Measurements from ENCODE around the gene DLX3.

Gene DLX3

GRCh38 chr17:49997301-49997650 is 2.3 kb upstream of the DLX3 start:
- H3K27ac Mint-ChIP-seq = no peak overlapping the region
- no peak for DNase-seq
- no peaks in the 10 kb centered on the region for H3K9me3 Mint-ChIP-seq
- peak overlapping the region; percentile 48 for H3K4me3 Mint-ChIP-seq
- no peaks in the 10 kb centered on the region for H3K36me3 Mint-ChIP-seq (ENCODE audit: low read depth)
- peaks cover 31% of the 10 kb centered on the region for H3K4me1 Mint-ChIP-seq
- peaks cover 96% of the 10 kb centered on the region for H3K27me3 Mint-ChIP-seq (ENCODE audit: low read depth, poor library complexity)
- no peak for TF ChIP-seq CTCF (IDR thresholded peaks at IDR 0.05)

- Mint-ChIP-seq H3K4me1 (peaks cover 31% of the 10 kb centered on the region), H3K9me3 (no peaks in the 10 kb centered on the region), H3K36me3 (ENCODE audit: low read depth) (no peaks in the 10 kb centered on the region), H3K4me3 (peak overlapping the region; percentile 58), H3K27me3 (ENCODE audit: low read depth, poor library complexity) (peaks cover 96% of the 10 kb centered on the region), H3K27ac (no peak overlapping the region)
- peak; percentile 98 for TF ChIP-seq CTCF (IDR thresholded peaks at IDR 0.05)
- DNase-seq = peak; percentile 93
Measured at GRCh38 chr17:49996495-49997300, 1.7 kb upstream of the DLX3 start.

- no peaks in the 10 kb centered on the region for H3K36me3 Mint-ChIP-seq (ENCODE audit: low read depth)
- no peaks in the 10 kb centered on the region for H3K9me3 Mint-ChIP-seq
- DNase-seq = no peak
- H3K27me3 Mint-ChIP-seq (ENCODE audit: low read depth, poor library complexity) = peaks cover 96% of the 10 kb centered on the region
- no peak overlapping the region for H3K27ac Mint-ChIP-seq
- peaks cover 31% of the 10 kb centered on the region for H3K4me1 Mint-ChIP-seq
- no peak for TF ChIP-seq CTCF (IDR thresholded peaks at IDR 0.05)
- peak overlapping the region; percentile 58 for H3K4me3 Mint-ChIP-seq
Measured at GRCh38 chr17:49996121-49996494, 1.1 kb upstream of the DLX3 start.

- DNase-seq = no peak
- Mint-ChIP-seq H3K9me3 (no peaks in the 10 kb centered on the region), H3K27ac (no peak overlapping the region), H3K36me3 (ENCODE audit: low read depth) (no peaks in the 10 kb centered on the region), H3K4me3 (peak overlapping the region; percentile 82), H3K27me3 (ENCODE audit: low read depth, poor library complexity) (peaks cover 96% of the 10 kb centered on the region), H3K4me1 (peaks cover 42% of the 10 kb centered on the region)
- no peak for TF ChIP-seq CTCF (IDR thresholded peaks at IDR 0.05)
Measured at GRCh38 chr17:49994085-49995054, 654 bp downstream of the DLX3 start.

- Mint-ChIP-seq H3K9me3 (no peaks in the 10 kb centered on the region), H3K27ac (no peak overlapping the region), H3K27me3 (ENCODE audit: low read depth, poor library complexity) (peaks cover 98% of the 10 kb centered on the region), H3K4me3 (peak overlapping the region; percentile 82), H3K36me3 (ENCODE audit: low read depth) (no peaks in the 10 kb centered on the region), H3K4me1 (peaks cover 51% of the 10 kb centered on the region)
- no peak for TF ChIP-seq CTCF (IDR thresholded peaks at IDR 0.05)
- DNase-seq = peak; percentile 62
Measured at GRCh38 chr17:49993423-49994060, 1.5 kb downstream of the DLX3 start.
